HuH-7 (cell line): ENCODE results near the gene ABLIM2.

Experiments used
- DNase-seq: peaks from one replicate; pipeline ENCODE4 v3.0.0; 2011; ENCODE audit warnings: low spot score

ABLIM2 gene

GRCh38 chr4:7981738-7982394 lies 176.7 kb downstream of the ABLIM2 start:
- DNase-seq: no peak

GRCh38 chr4:7980036-7980435 lies 178.6 kb downstream of the ABLIM2 start:
- DNase-seq: no peak

DNA sequence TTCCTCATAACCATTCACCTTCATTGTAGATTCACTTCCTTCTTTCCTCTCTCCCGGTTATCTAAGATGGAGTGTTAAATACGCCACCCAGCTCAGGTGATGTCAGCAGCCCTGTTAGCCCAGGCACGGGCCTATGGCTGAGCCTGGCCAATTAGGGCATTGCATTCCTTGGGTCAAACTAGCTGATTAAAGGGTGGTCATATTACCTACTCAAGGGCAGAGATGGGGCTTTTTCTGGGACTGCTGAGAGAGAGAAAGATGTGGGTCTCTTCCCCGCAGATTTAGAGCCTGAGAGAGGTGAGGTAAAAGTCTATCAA lies 179.0 kb downstream of the ABLIM2 start:
- DNase-seq: no peak

DNA sequence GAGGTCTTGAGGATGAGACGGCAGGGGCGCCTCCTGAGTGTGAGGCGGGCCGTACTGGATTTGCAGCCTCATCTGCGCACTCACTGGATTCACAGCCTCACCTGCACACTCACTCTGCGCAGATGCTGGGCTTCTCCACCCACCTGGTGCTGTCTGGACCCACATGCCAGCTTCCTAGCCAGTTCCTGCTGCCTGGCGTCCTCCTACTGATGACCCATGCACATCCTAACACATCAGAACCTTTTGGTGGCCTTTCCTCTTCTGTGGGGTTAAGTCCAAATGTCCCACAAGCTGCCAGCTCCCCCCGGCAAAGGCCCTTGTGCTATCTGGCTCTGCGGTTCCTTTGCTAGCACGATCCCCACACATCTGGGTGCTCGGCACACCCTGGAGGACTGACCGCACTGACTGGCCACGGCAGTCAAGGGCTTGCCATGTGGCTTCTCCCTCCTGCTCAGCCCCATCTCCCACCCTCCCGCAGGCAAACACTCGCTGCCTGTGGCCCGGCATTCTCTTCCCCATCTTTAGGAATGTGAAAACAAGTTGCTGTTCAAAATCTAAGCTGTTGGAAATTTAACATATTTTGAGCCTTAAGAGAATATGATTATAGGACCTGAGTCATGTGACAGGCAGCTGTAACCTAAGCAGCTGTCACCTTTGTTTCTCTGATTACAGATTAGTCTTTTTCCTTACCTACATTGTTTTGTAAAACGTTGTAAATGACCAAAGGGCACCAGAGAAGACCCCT lies 179.5 kb downstream of the ABLIM2 start:
- DNase-seq: no peak

- DNase-seq: no peak
These were observed 180.1 kb downstream of the ABLIM2 start for GRCh38 chr4:7978489-7978888.

DNA sequence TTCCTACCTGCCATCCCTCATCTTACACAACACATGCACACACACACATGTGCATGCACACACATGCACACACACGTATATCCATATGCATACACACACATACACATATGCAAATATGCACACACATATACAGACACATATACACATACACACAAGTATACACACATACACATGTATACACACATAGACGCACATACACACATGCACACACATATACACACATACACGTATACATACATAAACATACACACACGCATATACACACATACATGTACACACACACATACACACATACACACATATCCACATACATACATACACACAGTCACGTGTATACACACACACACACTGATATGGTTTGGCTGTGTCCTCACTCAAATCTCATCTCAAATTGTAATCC lies 182.0 kb downstream of the ABLIM2 start:
- DNase-seq: no peak

GRCh38 chr4:7976025-7976424 lies 182.6 kb downstream of the ABLIM2 start:
- DNase-seq: no peak

- DNase-seq: no peak
These were observed 184.2 kb downstream of the ABLIM2 start for GRCh38 chr4:7974425-7974824.

- no peak for DNase-seq
These were observed 185.1 kb downstream of the ABLIM2 start for GRCh38 chr4:7973545-7973981.

GRCh38 chr4:7971881-7972500 lies 186.6 kb downstream of the ABLIM2 start:
- DNase-seq: no peak

DNA sequence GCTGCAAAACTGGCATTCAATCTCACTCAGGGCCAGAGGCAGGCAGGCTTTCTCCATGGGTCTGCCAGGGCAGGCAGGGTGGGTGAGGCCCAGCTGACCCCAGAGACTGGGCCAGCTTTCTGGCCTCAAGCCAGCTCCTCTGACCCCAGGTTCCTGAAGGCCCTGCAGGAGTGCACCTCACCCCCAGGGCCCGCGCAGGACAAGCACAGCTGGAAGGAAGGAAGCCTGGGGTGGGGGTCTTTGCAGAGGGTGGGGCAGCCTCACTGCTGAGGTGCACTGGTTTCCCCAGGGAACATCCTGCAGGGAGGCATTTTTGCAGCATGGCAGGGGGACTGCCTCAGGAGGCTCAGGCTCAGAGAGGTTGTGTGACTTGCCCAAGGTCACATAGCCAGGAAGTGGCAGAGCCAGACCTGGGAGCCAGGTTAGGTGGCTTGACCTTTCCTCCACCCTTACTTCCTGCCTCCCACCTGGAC lies 187.4 kb downstream of the ABLIM2 start:
- DNase-seq: no peak

DNA sequence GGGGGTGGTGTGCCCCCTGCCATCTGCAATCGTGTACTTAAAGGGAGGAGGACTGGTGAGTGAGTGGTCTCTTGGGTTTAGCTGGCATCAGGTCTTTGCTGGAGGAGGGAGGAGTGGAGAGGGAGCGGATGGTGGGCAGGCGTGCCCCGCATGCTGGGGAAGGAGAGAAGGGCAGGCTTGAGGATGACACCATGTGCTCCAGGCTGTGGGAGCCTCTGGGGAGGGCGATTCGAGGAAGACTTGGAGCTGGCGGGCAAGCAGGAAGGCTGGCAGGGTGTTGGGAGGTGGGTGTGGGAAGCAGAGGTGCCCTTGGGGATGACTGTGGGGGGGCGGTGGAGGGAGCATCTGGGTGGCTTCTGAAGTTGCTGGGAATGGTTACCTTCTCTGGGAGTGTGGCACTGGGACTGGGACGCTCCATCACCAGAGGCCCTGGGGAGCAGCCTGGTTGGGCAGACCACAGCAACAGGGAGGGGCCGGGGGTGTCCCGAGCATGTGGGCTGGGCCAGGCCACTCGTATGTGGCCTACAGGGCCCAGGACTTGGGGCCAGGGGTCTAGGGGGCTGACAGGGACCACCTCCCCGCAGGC lies 188.2 kb downstream of the ABLIM2 start:
- no peak for DNase-seq

GRCh38 chr4:7968262-7968896 lies 190.2 kb downstream of the ABLIM2 start:
- DNase-seq: no peak

DNA sequence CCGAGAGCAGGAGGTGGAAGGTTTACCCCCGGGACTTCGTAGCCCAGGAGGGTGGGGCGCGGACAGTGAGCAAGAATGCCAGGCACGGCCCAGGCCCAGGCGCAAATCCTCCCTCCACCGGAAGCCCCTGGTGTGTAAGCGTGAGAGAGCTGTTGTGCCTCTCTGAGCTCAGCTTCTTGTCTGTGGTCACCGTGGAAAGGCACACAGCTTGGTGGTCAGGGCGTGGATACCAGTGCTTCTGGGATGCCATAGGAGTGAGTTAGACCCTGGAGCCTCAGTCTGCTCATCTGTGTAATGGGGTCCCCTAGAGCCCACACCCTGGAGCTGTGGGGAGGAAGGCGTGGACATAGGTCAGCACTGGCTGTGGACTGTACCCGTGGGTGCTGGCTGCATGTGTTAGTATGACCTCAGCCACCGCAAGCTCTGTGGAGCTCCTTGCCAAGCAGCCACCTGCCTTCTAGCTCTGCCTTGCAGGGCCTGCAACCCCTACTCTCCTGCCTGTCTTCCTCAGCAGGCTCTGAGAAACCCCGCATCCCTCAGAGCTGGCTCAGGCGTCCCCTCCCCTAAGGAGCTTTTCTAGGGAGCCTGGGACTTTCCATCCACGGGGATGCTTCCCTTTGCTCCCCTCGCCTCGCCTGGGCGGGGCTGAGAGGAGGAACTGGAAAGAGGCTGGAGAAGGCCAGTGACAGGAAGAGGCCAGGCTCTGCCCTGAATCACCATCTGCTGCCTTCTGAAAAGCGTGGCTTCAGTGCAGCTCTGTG lies 190.9 kb downstream of the ABLIM2 start:
- DNase-seq: no peak

GRCh38 chr4:7967063-7967440 lies 191.6 kb downstream of the ABLIM2 start:
- no peak for DNase-seq

DNA sequence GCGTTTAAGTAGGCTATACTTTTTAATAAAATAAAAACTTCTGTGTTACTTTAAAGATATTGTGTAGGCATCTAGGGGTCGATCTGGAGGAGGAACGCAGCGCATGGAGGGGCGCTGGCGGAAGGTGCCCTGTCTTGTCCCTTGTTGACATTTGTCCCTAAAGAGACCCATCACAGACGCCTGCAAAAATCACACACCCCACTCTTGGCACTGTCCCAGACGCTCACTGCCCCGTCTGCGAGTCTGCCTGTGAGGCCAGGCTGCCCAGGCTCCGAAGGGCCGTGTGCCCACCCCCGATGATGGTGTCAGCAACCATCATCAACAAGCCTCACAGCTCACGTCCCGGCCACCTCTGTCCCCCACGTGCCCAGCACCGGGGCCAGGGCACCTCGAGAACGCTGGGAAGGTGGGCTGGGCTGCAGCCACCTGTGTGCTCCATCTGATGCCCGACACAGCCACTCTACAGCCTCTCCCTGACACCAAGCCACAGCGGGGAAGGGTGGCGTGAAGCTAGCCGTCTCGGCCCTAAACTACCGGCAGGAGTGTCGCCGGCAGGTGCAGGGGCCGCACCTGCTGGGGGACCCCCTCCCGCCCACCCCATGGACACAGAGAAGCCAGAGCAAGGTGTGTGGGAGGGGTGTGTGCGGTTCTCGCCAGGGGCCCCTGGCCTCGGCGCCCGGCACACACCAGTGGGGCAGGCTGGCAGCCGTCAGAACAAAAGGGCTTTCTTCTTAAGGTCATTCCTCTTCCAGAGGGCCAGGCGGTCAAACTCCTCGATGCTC lies 192.1 kb downstream of the ABLIM2 start:
- DNase-seq: no peak

- DNase-seq: no peak
These were observed 193.5 kb downstream of the ABLIM2 start for GRCh38 chr4:7964890-7965662.

DNA sequence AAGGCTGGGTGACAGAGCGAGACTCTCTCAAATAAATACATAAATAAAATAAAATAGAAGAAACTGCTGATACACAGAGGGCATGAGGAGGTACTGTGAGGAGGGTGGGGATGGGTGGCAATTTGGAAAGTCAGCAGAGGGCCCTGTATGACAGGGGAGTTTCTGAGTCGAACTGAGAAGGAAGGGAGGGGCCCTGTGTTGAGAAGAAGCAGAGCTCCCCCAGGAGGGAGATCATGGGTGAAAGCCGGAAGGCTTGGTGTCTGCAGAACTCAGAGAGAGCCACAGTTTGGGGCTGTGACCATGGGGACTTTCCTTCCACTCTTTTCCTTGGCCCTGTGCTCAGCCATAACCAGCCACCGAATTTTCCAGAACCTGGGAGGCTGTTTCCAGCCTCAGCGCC lies 194.2 kb downstream of the ABLIM2 start:
- no peak for DNase-seq

DNA sequence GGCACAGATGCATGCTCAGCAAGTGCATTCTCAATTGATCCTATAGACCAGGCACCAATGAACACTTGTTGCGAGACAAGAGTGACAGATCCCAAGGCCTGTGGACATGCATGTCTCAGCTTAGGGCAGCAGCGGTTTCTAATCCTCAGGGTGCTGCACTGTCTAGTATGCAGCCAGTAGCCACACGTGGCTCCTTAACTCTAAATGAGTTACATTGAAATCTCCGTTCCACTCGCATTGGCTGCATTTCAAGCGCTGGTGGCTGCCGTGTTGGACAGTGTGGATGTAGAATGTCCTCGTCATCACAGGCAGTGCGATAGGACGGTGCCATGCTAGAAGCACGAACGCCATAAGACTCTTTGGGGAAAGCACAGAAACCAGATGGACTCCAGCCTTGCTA lies 194.9 kb downstream of the ABLIM2 start:
- DNase-seq: no peak
